ENCODE results near the gene NUDC. TPM values are rescaled to one million over a fixed set of nuclear protein-coding genes. Genes with fewer than 3 reads are reported as not detected.

Gene NUDC
- total RNA-seq, 1 donor from 2014 or later, result 71.7 TPM

- ChIA-PET CTCF (interaction anchor here (1.1 to 1.2 kb wide), 2 partner anchors 35 to 457 kb away, joined by 3 read pairs; no protein-coding TSS in a partner anchor), POLR2A (interaction anchor here (0.6 to 4.5 kb wide), 23 partner anchors 8 to 1679 kb away, joined by 3 to 64 read pairs (median 4); partner anchors contain the start of genes CEP85, FAM76A, GPN2 and HMGN2)
- Mint-ChIP-seq H3K4me3 (peak overlapping the region; percentile 99), H3K4me1 (peaks cover 30% of the 10 kb centered on the region), H3K27me3 (no peaks in the 10 kb centered on the region), H3K27ac (peak overlapping the region; percentile 100), H3K9me3 (no peaks in the 10 kb centered on the region), H3K36me3 (ENCODE audit: low read depth) (peaks cover 25% of the 10 kb centered on the region)
- DNase-seq (no peak), ATAC-seq (ENCODE audit: low read depth) (peak; percentile 5)
- TF ChIP-seq CTCF (IDR thresholded peaks at IDR 0.05), result no peak
- intact Hi-C loops (cut with micrococcal nuclease), result loop anchor here (1.0 kb wide), 3 partner anchors 11 to 92 kb away; partner anchors contain the start of genes GPN2, NUDC and TRNP1
Observed at GRCh38 chr1:26900815-26901511, 20.6 kb upstream of the NUDC start.

- ChIA-PET POLR2A (no interaction called here), CTCF (no interaction called here)
- Mint-ChIP-seq H3K9me3 (no peaks in the 10 kb centered on the region), H3K4me3 (no peak overlapping the region), H3K27me3 (no peaks in the 10 kb centered on the region), H3K36me3 (ENCODE audit: low read depth) (no peaks in the 10 kb centered on the region), H3K4me1 (no peaks in the 10 kb centered on the region), H3K27ac (no peak overlapping the region)
- ATAC-seq (ENCODE audit: low read depth), result no peak
- DNase-seq, result no peak
- intact Hi-C loops (cut with micrococcal nuclease), result no loop called here
- no peak for TF ChIP-seq CTCF (IDR thresholded peaks at IDR 0.05)
Observed at GRCh38 chr1:26907071-26907917, 14.2 kb upstream of the NUDC start.

- Mint-ChIP-seq H3K4me3 (no peak overlapping the region), H3K9me3 (no peaks in the 10 kb centered on the region), H3K36me3 (ENCODE audit: low read depth) (no peaks in the 10 kb centered on the region), H3K4me1 (no peaks in the 10 kb centered on the region), H3K27ac (no peak overlapping the region), H3K27me3 (no peaks in the 10 kb centered on the region)
- CTCF ChIA-PET, result no interaction called here
- POLR2A ChIA-PET, result no interaction called here
- ATAC-seq (ENCODE audit: low read depth), result no peak
- DNase-seq, result no peak
- TF ChIP-seq CTCF (IDR thresholded peaks at IDR 0.05), result no peak
- intact Hi-C loops (cut with micrococcal nuclease), result no loop called here
Observed at GRCh38 chr1:26909951-26910342, 11.6 kb upstream of the NUDC start.

GRCh38 chr1:26910343-26911160, 11.0 kb upstream of the NUDC start:
- H3K27me3 Mint-ChIP-seq, result no peaks in the 10 kb centered on the region
- ATAC-seq (ENCODE audit: low read depth) (no peak), DNase-seq (no peak)
- intact Hi-C loops (cut with micrococcal nuclease), result no loop called here
- no peaks in the 10 kb centered on the region for H3K4me1 Mint-ChIP-seq
- ChIA-PET POLR2A (interaction anchor here (0.6 kb wide), 1 partner anchor 1692 kb away, joined by 3 read pairs; no protein-coding TSS in a partner anchor), CTCF (no interaction called here)
- no peak for TF ChIP-seq CTCF (IDR thresholded peaks at IDR 0.05)
- H3K9me3 Mint-ChIP-seq, result no peaks in the 10 kb centered on the region
- H3K27ac Mint-ChIP-seq, result no peak overlapping the region
- H3K4me3 Mint-ChIP-seq, result no peak overlapping the region
- no peaks in the 10 kb centered on the region for H3K36me3 Mint-ChIP-seq (ENCODE audit: low read depth)
